Measurements from ENCODE around the gene RAB34.

DNA sequence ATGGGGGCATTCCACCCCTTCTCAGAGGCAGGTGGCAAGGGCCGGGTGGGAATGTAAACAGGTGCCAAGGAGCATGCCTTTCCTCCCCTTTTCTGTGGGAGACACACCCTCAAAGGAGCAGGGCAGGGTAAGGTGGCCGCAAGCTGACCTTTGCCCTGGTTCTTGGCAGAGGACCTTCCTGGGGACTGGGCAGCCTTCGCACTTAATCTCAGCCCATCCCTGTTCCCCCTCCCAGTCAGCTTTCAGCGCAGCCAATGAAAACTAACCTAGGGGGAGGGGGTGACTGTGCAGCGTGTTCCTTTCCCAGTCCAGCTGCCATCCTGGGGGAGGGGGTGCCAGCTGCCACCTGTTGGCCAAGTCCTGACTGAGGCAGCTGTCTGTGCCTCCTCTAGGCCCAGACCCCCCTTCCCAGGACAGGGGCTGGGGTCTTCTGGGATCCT lies 29.0 kb upstream of the RAB34 start:
- TF ChIP-seq, protein P1, sequence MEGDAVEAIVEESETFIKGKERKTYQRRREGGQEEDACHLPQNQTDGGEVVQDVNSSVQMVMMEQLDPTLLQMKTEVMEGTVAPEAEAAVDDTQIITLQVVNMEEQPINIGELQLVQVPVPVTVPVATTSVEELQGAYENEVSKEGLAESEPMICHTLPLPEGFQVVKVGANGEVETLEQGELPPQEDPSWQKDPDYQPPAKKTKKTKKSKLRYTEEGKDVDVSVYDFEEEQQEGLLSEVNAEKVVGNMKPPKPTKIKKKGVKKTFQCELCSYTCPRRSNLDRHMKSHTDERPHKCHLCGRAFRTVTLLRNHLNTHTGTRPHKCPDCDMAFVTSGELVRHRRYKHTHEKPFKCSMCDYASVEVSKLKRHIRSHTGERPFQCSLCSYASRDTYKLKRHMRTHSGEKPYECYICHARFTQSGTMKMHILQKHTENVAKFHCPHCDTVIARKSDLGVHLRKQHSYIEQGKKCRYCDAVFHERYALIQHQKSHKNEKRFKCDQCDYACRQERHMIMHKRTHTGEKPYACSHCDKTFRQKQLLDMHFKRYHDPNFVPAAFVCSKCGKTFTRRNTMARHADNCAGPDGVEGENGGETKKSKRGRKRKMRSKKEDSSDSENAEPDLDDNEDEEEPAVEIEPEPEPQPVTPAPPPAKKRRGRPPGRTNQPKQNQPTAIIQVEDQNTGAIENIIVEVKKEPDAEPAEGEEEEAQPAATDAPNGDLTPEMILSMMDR (IDR thresholded peaks at IDR 0.05 in 2 of 3, conservative IDR thresholded peaks at IDR 0.05 in 1 of 3; ENCODE audit: insufficient read depth in 2 of 3, low read depth in 1 of 3, low read length in 3 of 3), result no peak
- TF ChIP-seq ELF1 (tag; IDR thresholded peaks at IDR 0.05), result no peak
- no peak for TF ChIP-seq KDM4B (IDR thresholded peaks at IDR 0.05; ENCODE audit: borderline replicate concordance in 2 of 2, low read depth in 1 of 2)
- no peak for TF ChIP-seq POLR2A (conservative IDR thresholded peaks at IDR 0.05)
- no peak for TF ChIP-seq NONO (IDR thresholded peaks at IDR 0.05; ENCODE audit: low read depth in 2 of 2, low read length in 1 of 2)
- TF ChIP-seq, protein P2, sequence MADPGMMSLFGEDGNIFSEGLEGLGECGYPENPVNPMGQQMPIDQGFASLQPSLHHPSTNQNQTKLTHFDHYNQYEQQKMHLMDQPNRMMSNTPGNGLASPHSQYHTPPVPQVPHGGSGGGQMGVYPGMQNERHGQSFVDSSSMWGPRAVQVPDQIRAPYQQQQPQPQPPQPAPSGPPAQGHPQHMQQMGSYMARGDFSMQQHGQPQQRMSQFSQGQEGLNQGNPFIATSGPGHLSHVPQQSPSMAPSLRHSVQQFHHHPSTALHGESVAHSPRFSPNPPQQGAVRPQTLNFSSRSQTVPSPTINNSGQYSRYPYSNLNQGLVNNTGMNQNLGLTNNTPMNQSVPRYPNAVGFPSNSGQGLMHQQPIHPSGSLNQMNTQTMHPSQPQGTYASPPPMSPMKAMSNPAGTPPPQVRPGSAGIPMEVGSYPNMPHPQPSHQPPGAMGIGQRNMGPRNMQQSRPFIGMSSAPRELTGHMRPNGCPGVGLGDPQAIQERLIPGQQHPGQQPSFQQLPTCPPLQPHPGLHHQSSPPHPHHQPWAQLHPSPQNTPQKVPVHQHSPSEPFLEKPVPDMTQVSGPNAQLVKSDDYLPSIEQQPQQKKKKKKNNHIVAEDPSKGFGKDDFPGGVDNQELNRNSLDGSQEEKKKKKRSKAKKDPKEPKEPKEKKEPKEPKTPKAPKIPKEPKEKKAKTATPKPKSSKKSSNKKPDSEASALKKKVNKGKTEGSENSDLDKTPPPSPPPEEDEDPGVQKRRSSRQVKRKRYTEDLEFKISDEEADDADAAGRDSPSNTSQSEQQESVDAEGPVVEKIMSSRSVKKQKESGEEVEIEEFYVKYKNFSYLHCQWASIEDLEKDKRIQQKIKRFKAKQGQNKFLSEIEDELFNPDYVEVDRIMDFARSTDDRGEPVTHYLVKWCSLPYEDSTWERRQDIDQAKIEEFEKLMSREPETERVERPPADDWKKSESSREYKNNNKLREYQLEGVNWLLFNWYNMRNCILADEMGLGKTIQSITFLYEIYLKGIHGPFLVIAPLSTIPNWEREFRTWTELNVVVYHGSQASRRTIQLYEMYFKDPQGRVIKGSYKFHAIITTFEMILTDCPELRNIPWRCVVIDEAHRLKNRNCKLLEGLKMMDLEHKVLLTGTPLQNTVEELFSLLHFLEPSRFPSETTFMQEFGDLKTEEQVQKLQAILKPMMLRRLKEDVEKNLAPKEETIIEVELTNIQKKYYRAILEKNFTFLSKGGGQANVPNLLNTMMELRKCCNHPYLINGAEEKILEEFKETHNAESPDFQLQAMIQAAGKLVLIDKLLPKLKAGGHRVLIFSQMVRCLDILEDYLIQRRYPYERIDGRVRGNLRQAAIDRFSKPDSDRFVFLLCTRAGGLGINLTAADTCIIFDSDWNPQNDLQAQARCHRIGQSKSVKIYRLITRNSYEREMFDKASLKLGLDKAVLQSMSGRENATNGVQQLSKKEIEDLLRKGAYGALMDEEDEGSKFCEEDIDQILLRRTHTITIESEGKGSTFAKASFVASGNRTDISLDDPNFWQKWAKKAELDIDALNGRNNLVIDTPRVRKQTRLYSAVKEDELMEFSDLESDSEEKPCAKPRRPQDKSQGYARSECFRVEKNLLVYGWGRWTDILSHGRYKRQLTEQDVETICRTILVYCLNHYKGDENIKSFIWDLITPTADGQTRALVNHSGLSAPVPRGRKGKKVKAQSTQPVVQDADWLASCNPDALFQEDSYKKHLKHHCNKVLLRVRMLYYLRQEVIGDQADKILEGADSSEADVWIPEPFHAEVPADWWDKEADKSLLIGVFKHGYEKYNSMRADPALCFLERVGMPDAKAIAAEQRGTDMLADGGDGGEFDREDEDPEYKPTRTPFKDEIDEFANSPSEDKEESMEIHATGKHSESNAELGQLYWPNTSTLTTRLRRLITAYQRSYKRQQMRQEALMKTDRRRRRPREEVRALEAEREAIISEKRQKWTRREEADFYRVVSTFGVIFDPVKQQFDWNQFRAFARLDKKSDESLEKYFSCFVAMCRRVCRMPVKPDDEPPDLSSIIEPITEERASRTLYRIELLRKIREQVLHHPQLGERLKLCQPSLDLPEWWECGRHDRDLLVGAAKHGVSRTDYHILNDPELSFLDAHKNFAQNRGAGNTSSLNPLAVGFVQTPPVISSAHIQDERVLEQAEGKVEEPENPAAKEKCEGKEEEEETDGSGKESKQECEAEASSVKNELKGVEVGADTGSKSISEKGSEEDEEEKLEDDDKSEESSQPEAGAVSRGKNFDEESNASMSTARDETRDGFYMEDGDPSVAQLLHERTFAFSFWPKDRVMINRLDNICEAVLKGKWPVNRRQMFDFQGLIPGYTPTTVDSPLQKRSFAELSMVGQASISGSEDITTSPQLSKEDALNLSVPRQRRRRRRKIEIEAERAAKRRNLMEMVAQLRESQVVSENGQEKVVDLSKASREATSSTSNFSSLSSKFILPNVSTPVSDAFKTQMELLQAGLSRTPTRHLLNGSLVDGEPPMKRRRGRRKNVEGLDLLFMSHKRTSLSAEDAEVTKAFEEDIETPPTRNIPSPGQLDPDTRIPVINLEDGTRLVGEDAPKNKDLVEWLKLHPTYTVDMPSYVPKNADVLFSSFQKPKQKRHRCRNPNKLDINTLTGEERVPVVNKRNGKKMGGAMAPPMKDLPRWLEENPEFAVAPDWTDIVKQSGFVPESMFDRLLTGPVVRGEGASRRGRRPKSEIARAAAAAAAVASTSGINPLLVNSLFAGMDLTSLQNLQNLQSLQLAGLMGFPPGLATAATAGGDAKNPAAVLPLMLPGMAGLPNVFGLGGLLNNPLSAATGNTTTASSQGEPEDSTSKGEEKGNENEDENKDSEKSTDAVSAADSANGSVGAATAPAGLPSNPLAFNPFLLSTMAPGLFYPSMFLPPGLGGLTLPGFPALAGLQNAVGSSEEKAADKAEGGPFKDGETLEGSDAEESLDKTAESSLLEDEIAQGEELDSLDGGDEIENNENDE (IDR thresholded peaks at IDR 0.05; ENCODE audit: low read depth, low read length), result no peak
- TF ChIP-seq ARID4B (CRISPR knock-in tag; IDR thresholded peaks at IDR 0.05), result no peak
- TF ChIP-seq NR3C1 (CRISPR knock-in tag; IDR thresholded peaks at IDR 0.05), result no peak
